ENCODE results near the gene TUBG1. TPM values are rescaled to one million over a fixed set of nuclear protein-coding genes. Genes with fewer than 3 reads are reported as not detected.

Gene TUBG1
- total and polyA plus RNA-seq, 2 of the 8 experiments (the other 6 are each of a cell fraction or from before 2014, with no cell fraction given) = 109 to 208 TPM

DNA sequence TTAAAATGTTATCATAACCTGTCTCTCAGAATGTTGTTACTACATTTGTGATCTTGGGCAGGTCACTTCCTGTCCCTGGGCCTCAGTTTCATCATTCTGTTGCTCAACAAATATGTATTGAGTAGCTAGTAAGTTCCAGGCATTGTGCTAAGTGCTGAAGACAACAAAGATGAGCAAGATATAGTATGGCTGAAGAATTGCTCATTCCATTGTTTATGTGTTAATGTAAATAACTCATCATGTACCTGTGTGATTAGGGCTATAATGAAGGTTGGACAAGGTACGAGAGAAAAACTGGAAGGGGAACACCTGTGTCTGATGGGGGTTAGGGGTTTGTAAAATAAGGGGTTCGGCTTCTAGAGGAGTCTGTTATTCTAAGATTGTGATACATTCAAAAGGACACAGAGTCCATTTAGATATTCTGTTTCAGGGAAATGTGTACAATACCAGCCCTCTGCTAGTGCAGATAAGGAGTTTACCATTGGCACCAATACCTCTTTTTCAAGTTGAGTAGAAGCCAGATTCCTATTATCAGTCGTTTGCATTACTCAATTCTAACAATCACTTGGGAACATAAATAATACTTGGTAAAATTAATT lies 20.0 kb downstream of the TUBG1 start (continued):
- no peak for TF ChIP-seq RFX5 (IDR thresholded peaks at IDR 0.05; ENCODE audit: borderline replicate concordance, low read depth, low read length)
- no peak for TF ChIP-seq FOSL1 (IDR thresholded peaks at IDR 0.05; ENCODE audit: insufficient read depth, low read depth, low read length)
- TF ChIP-seq KDM5A (IDR thresholded peaks at IDR 0.05; ENCODE audit: low read length) = no peak
- TF ChIP-seq NRF1 (IDR thresholded peaks at IDR 0.05; ENCODE audit: low read depth, low read length) = no peak

Measured in H1 (cell line).